Gastroesophageal sphincter (tissue), 4 donors: ENCODE results near the gene WBP1L. TPM values are rescaled to one million over a fixed set of nuclear protein-coding genes. Genes with fewer than 3 reads are reported as not detected.
A peak's percentile ranks its signal among the peaks of the same experiment; 100 is the strongest.

Source experiments
- ATAC-seq: fragments of 150-250 bp; one replicate; pipeline ENCODE4 v1.9.1; 2016; ENCODE audit warnings: mild to moderate bottlenecking, moderate library complexity
- H3K27ac ChIP-seq, 4 donors: fragments of 200-600 bp; sonication (generic) in 3 of 4; 1 replicate in 3 of 4; 2 replicates in 1 of 4; pipeline ENCODE4 v1.5.1; 2016 to 2019
- H3K27me3 ChIP-seq: fragments of 200-600 bp; sonication (generic); one replicate; pipeline ENCODE4 v1.5.1; 2019
- H3K36me3 ChIP-seq, 2 donors: fragments of 200-600 bp; sonication (generic); one replicate each; pipeline ENCODE4 v1.5.1; 2019; ENCODE audit warnings: control low read depth in 1 of 2
- H3K4me1 ChIP-seq, 3 donors: fragments of 200-600 bp; sonication (generic); 1 replicate in 2 of 3; 2 replicates in 1 of 3; pipeline ENCODE4 v1.5.1; 2016 to 2019; ENCODE audit warnings: control low read depth in 2 of 3
- H3K4me3 ChIP-seq, 2 donors: fragments of 200-600 bp; sonication (generic); one replicate each; pipeline ENCODE4 v1.5.1; 2019; ENCODE audit warnings: mild to moderate bottlenecking in 1 of 2, moderate library complexity in 1 of 2
- H3K9me3 ChIP-seq, 3 donors: fragments of 200-600 bp; sonication (generic); one replicate each; pipeline ENCODE4 v1.5.1; 2017 to 2019; ENCODE audit warnings: control low read depth in 2 of 3
- EP300 ChIP-seq: sonication (generic); formaldehyde crosslinking; IDR thresholded peaks from one replicate; pipeline ENCODE4 v1.6.1; 2017; ENCODE audit warnings: antibody characterized with exemption, mild to moderate bottlenecking
- POLR2A ChIP-seq, 2 donors: fragments of 450-650 bp; IDR thresholded peaks; one replicate each; pipeline ENCODE4 v1.6.1; 2017; ENCODE audit warnings: antibody characterized with exemption in 2 of 2, mild to moderate bottlenecking in 2 of 2, moderate library complexity in 1 of 2
- POLR2AphosphoS5 ChIP-seq: sonication (generic); formaldehyde crosslinking; IDR thresholded peaks from one replicate; pipeline ENCODE4 v1.6.1; 2017; ENCODE audit warnings: antibody characterized with exemption
- WGBS, 2 donors: methylation state at CpG; one replicate each; pipeline ENCODE4 v1.1.5; 2018; ENCODE audit warnings: low coverage in 1 of 2; 5-methylcytosine and 5-hydroxymethylcytosine counted together
- total RNA-seq, 4 donors: library from RNA; depleted of rRNA; stranded (reverse); fragments of >200 nt; gene quantifications; one replicate each; pipeline ENCODE4 v1.1.0, GENCODE V29; 2016
- TF ChIP-seq, protein P1 (sequence below), 4 experiments: fragments of 200-600 bp in 2 of 4; fragments of 450-650 bp in 2 of 4; sonication (generic) in 1 of 4; IDR thresholded peaks; one replicate each; pipeline ENCODE4 v1.5.1; 2017 to 2019; ENCODE audit warnings: antibody characterized with exemption in 4 of 4, mild to moderate bottlenecking in 2 of 4, moderate library complexity in 2 of 4

The WBP1L gene
- total RNA-seq, 4 donors from 2014 or later, result 125 to 142 (median 132) TPM

DNA sequence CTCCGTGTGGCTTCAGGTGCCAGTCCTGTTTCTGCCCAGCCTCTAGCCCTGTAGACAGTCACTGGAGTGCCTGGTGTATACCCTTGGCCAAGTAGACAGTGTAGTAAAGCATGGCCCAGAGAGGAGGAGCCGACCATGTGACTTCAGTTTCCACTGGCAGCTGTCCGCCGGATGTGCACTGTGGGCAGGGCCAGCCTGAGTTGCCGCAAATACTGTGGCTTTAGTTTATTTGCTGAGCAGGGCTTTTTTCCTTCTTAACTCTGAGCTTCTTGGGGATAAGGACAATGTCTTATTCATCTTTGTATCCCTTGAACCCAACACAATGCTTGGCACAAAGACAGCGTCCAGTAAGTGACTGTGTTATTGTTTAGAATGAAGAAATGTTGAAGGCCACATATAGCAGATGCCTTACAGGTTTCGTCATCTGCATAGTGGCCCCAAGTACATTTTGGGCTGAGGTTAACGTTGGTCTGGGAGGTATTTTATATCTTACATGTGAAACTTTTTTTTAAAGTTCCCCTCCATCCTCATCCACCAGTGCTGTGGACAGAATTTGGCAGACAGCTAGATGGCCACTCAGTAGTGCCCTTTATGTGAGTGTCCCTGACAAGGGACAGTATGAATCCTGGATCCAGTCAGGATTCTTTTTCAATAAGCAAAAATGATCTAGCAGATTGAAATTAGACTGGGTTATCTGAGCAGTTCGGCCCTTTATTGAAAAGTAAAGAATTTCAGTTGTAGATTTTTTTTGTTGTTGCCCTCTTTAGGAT, 52.8 kb downstream of the WBP1L start:
- H3K4me1 ChIP-seq, result peaks cover 39 to 100% (median 59%) of the 10 kb centered on the region in 3 donors
- H3K4me3 ChIP-seq, result no peak overlapping the region
- WGBS, 2 donors, result 18 to 37% methylated on average over 5 to 8 of the region's 9 CpGs
- H3K9me3 ChIP-seq, result no peaks in the 10 kb centered on the region
- peak overlapping the region; percentile 59 to 86 (median 84) for H3K27ac ChIP-seq
- no peaks in the 10 kb centered on the region for H3K27me3 ChIP-seq
- peak; percentile 92 for ATAC-seq
- no peak for TF ChIP-seq EP300
- TF ChIP-seq, protein P1, sequence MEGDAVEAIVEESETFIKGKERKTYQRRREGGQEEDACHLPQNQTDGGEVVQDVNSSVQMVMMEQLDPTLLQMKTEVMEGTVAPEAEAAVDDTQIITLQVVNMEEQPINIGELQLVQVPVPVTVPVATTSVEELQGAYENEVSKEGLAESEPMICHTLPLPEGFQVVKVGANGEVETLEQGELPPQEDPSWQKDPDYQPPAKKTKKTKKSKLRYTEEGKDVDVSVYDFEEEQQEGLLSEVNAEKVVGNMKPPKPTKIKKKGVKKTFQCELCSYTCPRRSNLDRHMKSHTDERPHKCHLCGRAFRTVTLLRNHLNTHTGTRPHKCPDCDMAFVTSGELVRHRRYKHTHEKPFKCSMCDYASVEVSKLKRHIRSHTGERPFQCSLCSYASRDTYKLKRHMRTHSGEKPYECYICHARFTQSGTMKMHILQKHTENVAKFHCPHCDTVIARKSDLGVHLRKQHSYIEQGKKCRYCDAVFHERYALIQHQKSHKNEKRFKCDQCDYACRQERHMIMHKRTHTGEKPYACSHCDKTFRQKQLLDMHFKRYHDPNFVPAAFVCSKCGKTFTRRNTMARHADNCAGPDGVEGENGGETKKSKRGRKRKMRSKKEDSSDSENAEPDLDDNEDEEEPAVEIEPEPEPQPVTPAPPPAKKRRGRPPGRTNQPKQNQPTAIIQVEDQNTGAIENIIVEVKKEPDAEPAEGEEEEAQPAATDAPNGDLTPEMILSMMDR (IDR thresholded peaks at IDR 0.05), result no peak
- peak in 1 of 2 donors; percentile 28 for TF ChIP-seq POLR2A (IDR thresholded peaks at IDR 0.05)
- TF ChIP-seq POLR2AphosphoS5, result peak; percentile 60
- H3K36me3 ChIP-seq, result peaks cover 0 to 17% of the 10 kb centered on the region in 2 donors

DNA sequence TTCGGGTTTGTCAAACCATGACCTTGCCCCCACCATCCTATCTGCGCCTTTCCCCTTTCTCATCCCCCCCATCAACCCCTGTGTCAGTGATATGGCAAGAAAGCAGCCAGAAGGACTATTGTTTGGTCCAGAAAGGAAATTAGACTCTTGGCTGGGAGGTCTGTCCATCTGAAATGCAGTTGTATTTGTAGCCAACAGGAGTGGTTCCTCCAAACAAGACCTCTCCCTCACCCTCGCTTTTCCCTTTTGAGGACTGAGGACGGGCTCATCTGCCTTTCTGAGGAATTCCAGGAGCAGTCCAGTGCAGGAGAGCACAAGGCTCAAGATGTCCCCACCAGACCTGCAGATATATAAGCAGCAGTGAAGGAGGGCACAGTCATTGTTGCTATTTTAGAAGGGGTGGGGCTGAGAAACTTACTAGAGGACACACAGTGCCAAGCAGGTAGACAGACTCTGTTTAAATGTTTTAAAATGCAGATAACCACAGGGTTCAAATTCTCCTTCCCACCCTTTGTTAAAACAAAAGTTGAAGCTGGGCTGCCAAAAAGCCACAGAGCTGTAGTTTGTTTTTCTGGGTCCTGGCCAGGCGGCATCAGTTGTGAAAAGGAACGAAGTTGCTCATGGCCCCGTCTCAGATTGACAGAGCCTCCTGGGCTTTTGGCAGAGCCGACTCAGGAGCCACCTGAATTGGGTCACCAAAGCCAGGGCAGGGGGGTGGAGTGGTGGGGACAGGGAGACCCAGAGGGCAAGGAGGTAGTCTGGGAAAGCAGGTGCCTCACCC, 56.1 kb downstream of the WBP1L start:
- WGBS, 2 donors, result 30 to 61% methylated on average over 4 to 8 of the region's 8 CpGs
- H3K27me3 ChIP-seq, result no peaks in the 10 kb centered on the region
- peaks cover 40 to 93% (median 63%) of the 10 kb centered on the region in 3 donors for H3K4me1 ChIP-seq
- H3K27ac ChIP-seq, result peak overlapping the region; percentile 84 to 96 (median 86)
- H3K9me3 ChIP-seq, result no peaks in the 10 kb centered on the region
- peaks cover 0 to 26% of the 10 kb centered on the region in 2 donors for H3K36me3 ChIP-seq
- TF ChIP-seq POLR2AphosphoS5 (no peak), EP300 (no peak), POLR2A (IDR thresholded peaks at IDR 0.05) (no peak)
- TF ChIP-seq, protein P1 (IDR thresholded peaks at IDR 0.05), result peak in 1 of 4 experiments; percentile 3
- H3K4me3 ChIP-seq, result no peak overlapping the region
- ATAC-seq, result no peak

DNA sequence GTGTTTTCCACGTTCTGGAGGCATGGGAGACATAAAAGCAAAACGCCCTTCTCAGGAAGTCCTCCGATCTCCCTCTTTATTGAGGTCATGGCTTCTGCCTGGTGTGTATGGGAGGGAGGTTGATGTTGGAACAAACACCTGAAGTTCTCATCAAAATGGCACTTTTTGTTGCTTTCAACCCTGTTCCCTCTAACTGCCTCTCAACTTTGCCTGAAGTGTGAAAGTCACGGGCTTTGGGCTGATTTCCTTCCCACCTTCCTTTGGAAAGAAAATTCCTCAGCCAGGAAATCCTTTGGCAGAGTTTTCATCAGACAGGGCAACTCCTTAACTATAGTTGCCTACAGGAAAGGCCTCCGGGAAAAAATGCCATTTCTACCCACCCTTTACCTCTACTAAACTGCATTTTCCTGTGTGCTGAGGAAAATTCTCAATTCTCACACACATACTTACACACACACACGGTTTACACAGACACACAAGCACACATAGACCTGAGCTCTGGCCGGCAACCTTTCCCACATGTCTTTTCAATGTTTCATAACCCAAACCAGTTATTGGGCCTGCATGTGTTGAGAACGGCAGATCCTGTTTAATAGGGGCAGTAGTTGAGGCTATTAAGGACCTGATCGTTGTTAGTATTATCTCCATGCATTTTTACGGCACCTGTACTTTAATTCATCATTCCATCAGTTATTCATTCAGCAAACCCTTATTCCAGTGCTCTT, 57.0 kb downstream of the WBP1L start:
- Histone ChIP-seq H3K36me3 (peaks cover 0 to 31% of the 10 kb centered on the region in 2 donors), H3K27ac (peak overlapping the region; percentile 84 to 96 (median 86)), H3K9me3 (no peaks in the 10 kb centered on the region), H3K4me3 (no peak overlapping the region), H3K4me1 (peaks cover 39 to 84% (median 58%) of the 10 kb centered on the region in 3 donors), H3K27me3 (no peaks in the 10 kb centered on the region)
- WGBS, 2 donors, result 42 to 48% methylated on average over 7 to 9 of the region's 10 CpGs
- TF ChIP-seq, protein P1 (IDR thresholded peaks at IDR 0.05), result no peak
- TF ChIP-seq POLR2A (IDR thresholded peaks at IDR 0.05) (no peak), EP300 (no peak), POLR2AphosphoS5 (no peak)
- no peak for ATAC-seq

DNA sequence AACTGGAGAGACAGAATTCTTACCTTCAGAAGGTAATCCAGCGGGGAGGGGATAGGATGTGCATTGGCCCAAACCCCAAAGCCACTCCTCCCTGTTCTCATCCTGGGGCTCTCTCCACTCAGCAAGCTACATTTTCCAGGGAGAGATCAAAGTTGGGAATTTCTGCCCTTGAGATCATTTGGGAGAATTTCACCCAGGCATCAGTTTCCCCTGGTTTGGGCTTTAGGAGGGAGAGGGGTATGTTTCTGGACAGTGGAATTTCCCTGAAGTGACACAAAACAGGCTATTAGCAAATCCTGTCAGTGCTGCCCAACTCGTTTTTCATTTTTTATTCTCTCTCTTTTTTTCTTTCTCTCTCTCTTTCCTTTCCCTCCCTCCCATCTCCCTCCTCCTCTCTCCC, 57.7 kb downstream of the WBP1L start:
- H3K36me3 ChIP-seq, result peaks cover 0 to 36% of the 10 kb centered on the region in 2 donors
- H3K4me1 ChIP-seq, result peaks cover 33 to 84% (median 53%) of the 10 kb centered on the region in 3 donors
- H3K4me3 ChIP-seq, result no peak overlapping the region
- TF ChIP-seq POLR2A (IDR thresholded peaks at IDR 0.05), result no peak
- TF ChIP-seq POLR2AphosphoS5, result peak; percentile 50
- 13 to 55% methylated on average over 1 to 2 of the region's 2 CpGs for WGBS, 2 donors
- no peak for ATAC-seq
- H3K27me3 ChIP-seq, result no peaks in the 10 kb centered on the region
- peak overlapping the region; percentile 84 to 96 (median 86) for H3K27ac ChIP-seq
- H3K9me3 ChIP-seq, result no peaks in the 10 kb centered on the region

DNA sequence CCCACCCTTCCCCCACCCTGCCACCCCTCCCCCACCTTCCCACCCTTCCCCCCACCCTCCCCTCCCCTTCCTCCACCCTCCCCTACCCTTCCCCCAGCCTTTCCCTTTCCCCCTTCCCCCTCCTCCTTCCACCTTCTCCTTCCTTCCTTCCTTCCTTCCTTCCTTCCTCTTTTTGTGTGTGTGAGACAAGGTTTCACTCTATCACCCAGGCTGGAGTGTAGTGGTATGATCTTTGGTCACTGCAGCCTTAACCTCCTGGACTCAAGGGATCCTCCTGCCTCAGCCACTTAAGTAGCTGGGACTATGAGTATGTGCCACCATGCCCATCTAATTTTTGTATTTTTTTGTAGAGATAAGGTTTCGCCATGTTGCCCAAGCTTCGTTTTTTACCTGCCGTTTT, 58.2 kb downstream of the WBP1L start:
- 43 to 81% methylated on average over 3 of the region's 3 CpGs for WGBS, 2 donors
- Histone ChIP-seq H3K4me1 (peaks cover 28 to 83% (median 51%) of the 10 kb centered on the region in 3 donors), H3K36me3 (peaks cover 0 to 38% of the 10 kb centered on the region in 2 donors), H3K4me3 (no peak overlapping the region), H3K9me3 (no peaks in the 10 kb centered on the region), H3K27me3 (no peaks in the 10 kb centered on the region), H3K27ac (peak overlapping the region; percentile 64 to 86 (median 85))
- ATAC-seq, result no peak
- TF ChIP-seq EP300 (no peak), POLR2A (IDR thresholded peaks at IDR 0.05) (no peak), POLR2AphosphoS5 (no peak)
- TF ChIP-seq, protein P1 (IDR thresholded peaks at IDR 0.05), result no peak
